Measurements from ENCODE around the gene SLC46A2. TPM values are rescaled to one million over a fixed set of nuclear protein-coding genes. Genes with fewer than 3 reads are reported as not detected.

SLC46A2 gene
- polyA plus RNA-seq, 1 donor (not counting 4 experiments of a cell fraction or from before 2014, with no cell fraction given): not detected

GRCh38 chr9:112892981-112893380 lies 2.3 kb upstream of the SLC46A2 start:
- no peak for TF ChIP-seq EZH2 (IDR thresholded peaks at IDR 0.05; ENCODE audit: low read length)
- no peak for TF ChIP-seq CTCF (optimal IDR thresholded peaks at IDR 0.05 in 1 of 3, IDR thresholded peaks at IDR 0.05 in 1 of 3, conservative IDR thresholded peaks at IDR 0.05 in 1 of 3; ENCODE audit: extremely low read depth in 1 of 3, insufficient read depth in 2 of 3, low read length in 3 of 3)
- no peaks in the 10 kb centered on the region for H4K20me1 ChIP-seq (ENCODE audit: control insufficient read depth, extremely low read depth, insufficient read depth, low read length)
- dilution Hi-C loops (cut with MboI; ENCODE audit: extremely low pct_ligation_motif_present, low sequenced_read_pairs): no loop called here
- no peak overlapping the region for H3K9ac ChIP-seq (ENCODE audit: control insufficient read depth, extremely low read depth, insufficient read depth, low read length)
- H3K27me3 ChIP-seq (ENCODE audit: control insufficient read depth, extremely low read depth, insufficient read depth, low read length): peaks cover 20% of the 10 kb centered on the region
- H3K4me3 ChIP-seq (ENCODE audit: control insufficient read depth in 2 of 3, extremely low read depth in 1 of 3, insufficient read depth in 2 of 3, low read depth in 1 of 3, low read length in 3 of 3): no peak overlapping the region
- no peaks in the 10 kb centered on the region for H3K79me2 ChIP-seq (ENCODE audit: control insufficient read depth, insufficient read depth, low read length)
- no peaks in the 10 kb centered on the region for H3K4me1 ChIP-seq (ENCODE audit: control insufficient read depth, extremely low read depth, insufficient read depth, low read length)
- H3K9me1 ChIP-seq (ENCODE audit: control insufficient read depth, extremely low read depth, insufficient read depth, low read length): no peaks in the 10 kb centered on the region
- DNase-seq (ENCODE audit: low read depth, low spot score): no peak
- H3K36me3 ChIP-seq (ENCODE audit: control insufficient read depth in 2 of 2, extremely low read depth in 1 of 2, insufficient read depth in 2 of 2, low read length in 2 of 2): no peaks in the 10 kb centered on the region
- FAIRE-seq: no peak
- H3K27ac ChIP-seq (ENCODE audit: control insufficient read depth, insufficient read depth, low read length): no peak overlapping the region
- H2AFZ ChIP-seq (ENCODE audit: control insufficient read depth, low read length): no peak overlapping the region
- no peaks in the 10 kb centered on the region for H3K9me3 ChIP-seq (ENCODE audit: control insufficient read depth, low read depth, low read length)
- no peak overlapping the region for H3K4me2 ChIP-seq (ENCODE audit: control insufficient read depth, extremely low read depth, insufficient read depth, low read depth, low read length)

- DNase-seq (ENCODE audit: low read depth, low spot score): no peak
- Histone ChIP-seq H3K79me2 (ENCODE audit: control insufficient read depth, insufficient read depth, low read length) (no peaks in the 10 kb centered on the region), H3K27ac (ENCODE audit: control insufficient read depth, insufficient read depth, low read length) (no peak overlapping the region), H2AFZ (ENCODE audit: control insufficient read depth, low read length) (no peak overlapping the region), H3K9ac (ENCODE audit: control insufficient read depth, extremely low read depth, insufficient read depth, low read length) (no peak overlapping the region), H3K4me3 (ENCODE audit: control insufficient read depth in 2 of 3, extremely low read depth in 1 of 3, insufficient read depth in 2 of 3, low read depth in 1 of 3, low read length in 3 of 3) (no peak overlapping the region), H3K9me3 (ENCODE audit: control insufficient read depth, low read depth, low read length) (no peaks in the 10 kb centered on the region), H3K27me3 (ENCODE audit: control insufficient read depth, extremely low read depth, insufficient read depth, low read length) (peaks cover 20% of the 10 kb centered on the region), H3K9me1 (ENCODE audit: control insufficient read depth, extremely low read depth, insufficient read depth, low read length) (no peaks in the 10 kb centered on the region), H3K4me2 (ENCODE audit: control insufficient read depth, extremely low read depth, insufficient read depth, low read depth, low read length) (no peak overlapping the region), H3K36me3 (ENCODE audit: control insufficient read depth in 2 of 2, extremely low read depth in 1 of 2, insufficient read depth in 2 of 2, low read length in 2 of 2) (no peaks in the 10 kb centered on the region), H3K4me1 (ENCODE audit: control insufficient read depth, extremely low read depth, insufficient read depth, low read length) (no peaks in the 10 kb centered on the region), H4K20me1 (ENCODE audit: control insufficient read depth, extremely low read depth, insufficient read depth, low read length) (no peaks in the 10 kb centered on the region)
- dilution Hi-C loops (cut with MboI; ENCODE audit: extremely low pct_ligation_motif_present, low sequenced_read_pairs): no loop called here
- FAIRE-seq: no peak
- no peak for TF ChIP-seq CTCF (optimal IDR thresholded peaks at IDR 0.05 in 1 of 3, IDR thresholded peaks at IDR 0.05 in 1 of 3, conservative IDR thresholded peaks at IDR 0.05 in 1 of 3; ENCODE audit: extremely low read depth in 1 of 3, insufficient read depth in 2 of 3, low read length in 3 of 3)
- no peak for TF ChIP-seq EZH2 (IDR thresholded peaks at IDR 0.05; ENCODE audit: low read length)
Observed at GRCh38 chr9:112891521-112891920, 845 bp upstream of the SLC46A2 start.

Measured in keratinocyte (primary cell).